AG04450 (cell line): Measurements from ENCODE around the gene OBSL1. TPM values are rescaled to one million over a fixed set of nuclear protein-coding genes. Genes with fewer than 3 reads are reported as not detected.

Source experiments
- CTCF ChIA-PET: fragments of 300-600, 350-600 bp; formaldehyde crosslinking; extraction: SDS; loops from one replicate; lab custom pipeline; 2022; ENCODE audit warnings: antibody characterized with exemption, inconsistent platforms; lab: Charles Lee
- POLR2A ChIA-PET: fragments of 350-600 bp; formaldehyde crosslinking; extraction: SDS; loops from one replicate; lab custom pipeline; 2021; ENCODE audit warnings: antibody characterized with exemption, inconsistent platforms; lab: Yijun Ruan, JAX
- DNase-seq: peaks from one replicate; pipeline ENCODE4 v3.0.0-alpha.2; 2011; ENCODE audit warnings: low read depth, low spot score
- H3K27ac ChIP-seq: one replicate; pipeline ENCODE4 v1.5.1; 2012; ENCODE audit warnings: low read depth, low read length, control low read depth
- H3K27me3 ChIP-seq: one replicate; pipeline ENCODE4 v1.6.0; 2012; ENCODE audit warnings: low read length; ENCODE audit not compliant: control insufficient read depth, insufficient read depth
- H3K4me3 ChIP-seq: 2 replicates; pipeline ENCODE4 v1.5.1; 2011; ENCODE audit warnings: mild to moderate bottlenecking, low read depth, low read length, control low read depth
- H3K9me3 ChIP-seq: 2 replicates; pipeline ENCODE4 v1.5.1; 2012; ENCODE audit warnings: low read length; ENCODE audit not compliant: control insufficient read depth, insufficient read depth
- polyA plus RNA-seq: library from polyadenylated mRNA; depleted of rRNA; stranded (reverse); fragments of >200 nt; gene quantifications from 2 replicates; pipeline ENCODE4 v1.2.3, GENCODE V29; 2011
- TF ChIP-seq, protein P1 (sequence below): IDR thresholded peaks from 2 replicates; pipeline ENCODE4 v1.5.1; 2011; ENCODE audit warnings: low read depth, low read length, control low read depth, inconsistent platforms

Gene OBSL1
- polyA plus RNA-seq, 1 experiment: 35.5 TPM

DNA sequence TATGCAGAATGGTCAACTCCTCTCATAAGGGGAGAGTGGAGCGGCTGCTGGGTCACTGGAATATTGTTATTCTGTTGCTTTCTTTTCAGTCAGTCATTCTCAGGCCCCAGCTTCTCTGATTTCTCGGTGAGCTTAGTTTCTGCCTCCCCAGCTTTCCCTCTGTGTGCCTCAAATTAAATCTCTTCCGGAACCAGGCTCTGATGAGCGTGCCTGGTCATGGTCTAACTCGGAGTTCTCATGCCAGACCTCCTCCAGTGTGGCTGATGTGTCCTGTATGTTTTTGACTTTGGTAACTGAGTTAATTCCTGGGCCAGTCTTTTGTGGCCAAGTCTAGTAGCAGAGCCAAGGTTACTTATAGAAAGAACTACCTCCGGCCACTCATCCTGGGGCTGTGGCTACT, 21.4 kb upstream of the OBSL1 start:
- Histone ChIP-seq H3K27ac (no peak overlapping the region), H3K27me3 (peaks cover 14% of the 10 kb centered on the region), H3K9me3 (no peaks in the 10 kb centered on the region; the same call in 1 of the 2 replicates), H3K4me3 (no peak overlapping the region)
- DNase-seq: no peak
- TF ChIP-seq, protein P1, sequence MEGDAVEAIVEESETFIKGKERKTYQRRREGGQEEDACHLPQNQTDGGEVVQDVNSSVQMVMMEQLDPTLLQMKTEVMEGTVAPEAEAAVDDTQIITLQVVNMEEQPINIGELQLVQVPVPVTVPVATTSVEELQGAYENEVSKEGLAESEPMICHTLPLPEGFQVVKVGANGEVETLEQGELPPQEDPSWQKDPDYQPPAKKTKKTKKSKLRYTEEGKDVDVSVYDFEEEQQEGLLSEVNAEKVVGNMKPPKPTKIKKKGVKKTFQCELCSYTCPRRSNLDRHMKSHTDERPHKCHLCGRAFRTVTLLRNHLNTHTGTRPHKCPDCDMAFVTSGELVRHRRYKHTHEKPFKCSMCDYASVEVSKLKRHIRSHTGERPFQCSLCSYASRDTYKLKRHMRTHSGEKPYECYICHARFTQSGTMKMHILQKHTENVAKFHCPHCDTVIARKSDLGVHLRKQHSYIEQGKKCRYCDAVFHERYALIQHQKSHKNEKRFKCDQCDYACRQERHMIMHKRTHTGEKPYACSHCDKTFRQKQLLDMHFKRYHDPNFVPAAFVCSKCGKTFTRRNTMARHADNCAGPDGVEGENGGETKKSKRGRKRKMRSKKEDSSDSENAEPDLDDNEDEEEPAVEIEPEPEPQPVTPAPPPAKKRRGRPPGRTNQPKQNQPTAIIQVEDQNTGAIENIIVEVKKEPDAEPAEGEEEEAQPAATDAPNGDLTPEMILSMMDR: no peak
- ChIA-PET CTCF (no interaction called here), POLR2A (no interaction called here)

DNA sequence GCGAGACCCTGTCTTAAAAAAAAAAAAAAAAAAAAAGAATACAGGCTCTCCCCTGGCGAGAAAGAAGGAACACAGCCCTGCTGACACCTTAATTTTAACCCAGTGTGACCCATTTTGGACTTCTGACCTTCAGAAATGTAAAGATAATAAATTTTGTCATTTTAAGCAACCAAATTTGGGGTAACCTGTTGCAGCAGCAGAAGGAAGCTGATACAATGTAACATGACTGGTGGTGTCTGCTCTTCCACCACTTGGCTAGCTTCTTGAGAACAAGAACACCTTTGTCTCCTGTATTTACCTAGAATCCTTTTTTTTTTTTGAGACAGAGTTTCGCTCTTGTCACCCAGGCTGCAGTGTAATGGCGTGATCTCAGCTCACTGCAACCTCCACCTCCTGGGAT, 19.8 kb upstream of the OBSL1 start:
- no peak for DNase-seq
- peaks cover 16% of the 10 kb centered on the region for H3K27me3 ChIP-seq
- CTCF ChIA-PET: interaction anchor here (0.7 to 1.2 kb wide), 2 partner anchors 52 to 77 kb away, joined by 4 read pairs; no protein-coding TSS in a partner anchor
- no peak overlapping the region for H3K27ac ChIP-seq
- POLR2A ChIA-PET: no interaction called here
- no peaks in the 10 kb centered on the region for H3K9me3 ChIP-seq
- TF ChIP-seq, protein P1: no peak
- H3K4me3 ChIP-seq: no peak overlapping the region

DNA sequence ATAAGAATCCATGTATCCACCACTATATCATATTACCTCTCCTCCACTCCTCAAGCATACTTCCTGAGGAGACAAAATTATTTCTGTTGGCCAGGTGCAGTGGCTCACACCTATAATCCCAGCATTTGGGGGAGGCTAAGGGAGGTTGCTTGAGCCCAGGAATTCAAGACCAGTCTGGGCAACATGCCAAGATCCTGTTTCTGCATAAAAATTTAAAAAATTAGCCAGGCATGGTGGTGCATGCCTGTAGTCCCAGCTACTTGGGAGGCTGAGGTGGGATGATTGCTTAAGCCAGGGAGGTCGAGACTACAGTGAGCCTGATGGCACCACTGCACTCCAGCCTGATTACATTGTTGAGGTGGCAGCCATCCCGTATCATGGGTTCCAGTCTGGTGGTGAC, 10.0 kb upstream of the OBSL1 start:
- no peaks in the 10 kb centered on the region for H3K9me3 ChIP-seq
- POLR2A ChIA-PET: no interaction called here
- peaks cover 26% of the 10 kb centered on the region for H3K27me3 ChIP-seq
- TF ChIP-seq, protein P1: no peak
- no peak for DNase-seq
- CTCF ChIA-PET: interaction anchor here (1.6 kb wide), 1 partner anchor 21 kb away, joined by 3 read pairs; no protein-coding TSS in a partner anchor
- no peak overlapping the region for H3K27ac ChIP-seq
- no peak overlapping the region for H3K4me3 ChIP-seq

DNA sequence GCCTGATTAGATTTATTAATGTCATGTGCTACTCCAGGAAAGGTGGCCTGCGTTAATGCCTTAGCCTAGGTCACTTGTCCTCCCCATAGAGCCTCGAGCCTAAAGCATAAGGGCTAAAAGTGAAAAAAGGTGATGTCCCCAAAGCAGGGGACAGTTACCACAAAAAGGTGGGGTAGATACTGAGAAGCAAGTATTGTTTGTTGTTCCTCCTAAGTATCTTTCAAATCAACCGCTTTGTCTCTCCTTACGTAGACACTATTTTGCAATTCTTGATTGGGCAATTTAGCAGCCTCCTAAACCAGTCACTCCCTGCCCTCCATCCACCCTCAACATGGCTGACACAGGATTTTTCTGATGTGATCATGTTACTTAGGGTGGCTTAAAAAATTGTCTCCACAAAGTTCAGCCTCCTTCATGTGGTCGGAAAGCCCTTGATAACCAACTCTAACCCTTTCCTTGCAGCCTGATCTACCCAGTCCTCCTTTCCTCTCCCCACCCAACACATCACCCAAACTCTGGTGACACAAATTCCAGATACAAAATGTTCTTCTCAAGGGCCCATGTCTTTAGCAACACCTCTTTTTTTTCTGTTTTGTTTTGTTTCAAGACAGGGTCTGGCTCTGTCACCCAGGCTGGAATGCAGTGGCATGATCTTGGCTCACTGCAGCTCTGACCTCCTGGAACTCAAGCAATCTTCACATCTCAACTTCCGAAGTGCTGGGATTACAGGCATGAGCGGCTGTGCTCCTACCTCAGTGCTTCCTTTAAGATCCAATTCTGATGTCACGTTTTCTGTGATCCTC, 7.7 kb upstream of the OBSL1 start:
- TF ChIP-seq, protein P1: no peak
- H3K27ac ChIP-seq: no peak overlapping the region
- CTCF ChIA-PET: no interaction called here

DNA sequence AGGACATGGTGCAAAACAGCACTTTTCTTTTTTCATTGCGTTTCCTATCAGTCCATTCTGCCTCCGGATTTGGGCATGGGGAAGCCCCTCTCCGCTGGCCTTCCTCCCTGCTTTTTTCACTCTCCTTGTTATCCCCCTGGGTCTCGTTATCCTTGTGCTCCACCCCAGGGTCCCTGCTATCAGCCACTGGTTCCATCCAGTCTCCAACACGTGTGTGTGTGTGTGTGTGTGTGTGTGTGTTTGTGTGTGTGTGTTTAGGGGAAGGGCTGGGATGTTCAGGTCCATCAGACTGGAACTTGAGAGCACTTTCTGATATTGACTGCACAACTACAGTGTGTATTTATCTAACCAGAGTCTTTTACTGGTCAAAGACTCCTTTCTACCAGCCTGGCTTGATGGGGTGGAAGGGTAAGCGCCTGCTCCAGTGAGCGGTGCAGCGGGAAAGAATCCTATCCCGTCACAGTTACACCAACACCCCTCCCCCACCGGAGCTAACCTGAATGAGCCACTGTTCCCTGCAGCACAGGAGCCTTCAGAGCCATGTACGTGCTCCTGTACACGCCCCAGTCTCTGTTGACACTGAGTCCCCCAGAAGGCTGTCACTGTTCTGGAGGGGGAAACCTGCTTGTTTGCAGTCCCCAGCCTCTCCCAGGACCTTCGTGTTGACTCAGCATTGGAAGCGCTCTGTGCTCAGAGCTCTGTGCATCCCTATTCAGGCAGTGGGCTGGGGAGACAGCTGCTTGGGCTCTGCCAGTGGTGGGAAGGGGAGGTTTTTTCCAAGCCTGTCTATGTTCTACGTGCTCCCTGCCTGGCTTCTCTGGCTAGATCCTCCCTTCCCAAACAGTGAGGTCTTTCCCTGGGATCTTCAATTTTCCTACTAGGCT, 5.4 kb upstream of the OBSL1 start:
- H3K27ac ChIP-seq: no peak overlapping the region
- TF ChIP-seq, protein P1: no peak
- ChIA-PET CTCF (interaction anchor here (1.1 to 3.9 kb wide), 2 partner anchors 17 to 113 kb away, joined by 3 to 20 read pairs; no protein-coding TSS in a partner anchor), POLR2A (no interaction called here)
- no peak for DNase-seq
- peaks cover 36% of the 10 kb centered on the region for H3K27me3 ChIP-seq
- no peak overlapping the region for H3K4me3 ChIP-seq
- no peaks in the 10 kb centered on the region for H3K9me3 ChIP-seq

More for the DNA sequence above, 7.7 kb upstream of the OBSL1 start:
- Histone ChIP-seq H3K9me3 (no peaks in the 10 kb centered on the region), H3K27me3 (peaks cover 34% of the 10 kb centered on the region), H3K4me3 (no peak overlapping the region)
- POLR2A ChIA-PET: no interaction called here
- no peak for DNase-seq
